HG02763 (cell line): ENCODE data around the gene GLRX2.
"Not testable (repeated sequence)": the region's sequence is repeated elsewhere in the genome, so short reads cannot be mapped to it uniquely, and the experiment has no call there.

Experiments
- ATAC-seq: cut with Tn5 transposase; IDR thresholded peaks from one replicate; pipeline ENCODE4 v1.9.1; 2021; ENCODE audit warnings: mild to moderate bottlenecking, moderate library complexity; ENCODE audit not compliant: unreplicated experiment

Gene GLRX2

GRCh38 chr1:193104907-193105820 is at the start of gene GLRX2:
TSS of gene GLRX2 (minus strand) at chr1:193105414. CDS start at chr1:193105382, 32 bp downstream.
- peak; percentile 92 for ATAC-seq

- no peak for ATAC-seq
Measured at GRCh38 chr1:193144999-193145398, 39.8 kb upstream of the GLRX2 start.

- no peak for ATAC-seq
Measured at GRCh38 chr1:193144361-193144938, 39.2 kb upstream of the GLRX2 start.

- no peak for ATAC-seq
Measured at GRCh38 chr1:193143285-193143684, 38.1 kb upstream of the GLRX2 start.

- no peak for ATAC-seq
Measured at GRCh38 chr1:193142409-193142808, 37.2 kb upstream of the GLRX2 start.

- no peak for ATAC-seq
Measured at GRCh38 chr1:193141804-193142203, 36.6 kb upstream of the GLRX2 start.

- ATAC-seq = no peak
Measured at GRCh38 chr1:193140254-193140653, 35.0 kb upstream of the GLRX2 start.

GRCh38 chr1:193131266-193131860 is 26.1 kb upstream of the GLRX2 start:
- peak; percentile 47 for ATAC-seq

GRCh38 chr1:193125369-193125768 is 20.2 kb upstream of the GLRX2 start:
- ATAC-seq = no peak

- no peak for ATAC-seq
Measured at GRCh38 chr1:193123751-193124150, 18.5 kb upstream of the GLRX2 start.

- ATAC-seq = peak; percentile 93
Measured at GRCh38 chr1:193121616-193122593, 16.7 kb upstream of the GLRX2 start, which contains the start of gene CDC73. TSS of gene CDC73 (plus strand) at chr1:193122031. CDS start at chr1:193122201, 170 bp downstream.

GRCh38 chr1:193120604-193121166 is 15.5 kb upstream of the GLRX2 start:
- ATAC-seq = no peak

- no peak for ATAC-seq
Measured at GRCh38 chr1:193118803-193119730, 13.9 kb upstream of the GLRX2 start.

GRCh38 chr1:193118194-193118593 is 13.0 kb upstream of the GLRX2 start:
- ATAC-seq = no peak

GRCh38 chr1:193117167-193117566 is 12.0 kb upstream of the GLRX2 start:
- ATAC-seq = not testable (repeated sequence)

- ATAC-seq = no peak
Measured at GRCh38 chr1:193115629-193116227, 10.5 kb upstream of the GLRX2 start.

- ATAC-seq = no peak
Measured at GRCh38 chr1:193114485-193115095, 9.4 kb upstream of the GLRX2 start.

- ATAC-seq = no peak
Measured at GRCh38 chr1:193113992-193114332, 8.7 kb upstream of the GLRX2 start.
